ENCODE measurements around the gene TEX9.
"Not testable (repeated sequence)": the region's sequence is repeated elsewhere in the genome, so short reads cannot be mapped to it uniquely, and the experiment has no call there.

Gene TEX9

DNA sequence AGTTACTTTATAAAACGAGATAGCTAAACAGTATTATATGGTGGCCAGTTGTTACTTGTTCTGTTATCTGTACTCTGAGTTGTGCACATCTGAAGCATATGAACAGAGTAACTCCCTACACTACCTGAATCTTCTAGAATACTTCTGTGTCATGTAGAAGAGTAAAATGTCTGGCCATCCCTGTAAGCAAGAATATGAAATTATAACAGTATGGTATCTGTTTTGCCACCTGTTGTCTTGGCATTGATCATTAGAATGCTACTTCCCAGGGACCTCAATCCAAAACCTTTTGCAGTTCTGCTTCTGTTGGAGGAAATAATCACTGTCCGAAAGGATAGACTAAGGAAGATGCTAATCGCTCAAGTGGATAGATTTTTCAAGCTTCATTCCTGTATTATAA is 1.9 kb downstream of the TEX9 start:
- Histone ChIP-seq H3K4me3 (ENCODE audit: low read depth, low read length) (no peak overlapping the region), H3K9me3 (no peaks in the 10 kb centered on the region), H3K4me1 (peaks cover 3% of the 10 kb centered on the region; the same call in 1 of the 2 replicates), H3K36me3 (no peaks in the 10 kb centered on the region), H3K27me3 (no peaks in the 10 kb centered on the region)
- TF ChIP-seq, protein P1, sequence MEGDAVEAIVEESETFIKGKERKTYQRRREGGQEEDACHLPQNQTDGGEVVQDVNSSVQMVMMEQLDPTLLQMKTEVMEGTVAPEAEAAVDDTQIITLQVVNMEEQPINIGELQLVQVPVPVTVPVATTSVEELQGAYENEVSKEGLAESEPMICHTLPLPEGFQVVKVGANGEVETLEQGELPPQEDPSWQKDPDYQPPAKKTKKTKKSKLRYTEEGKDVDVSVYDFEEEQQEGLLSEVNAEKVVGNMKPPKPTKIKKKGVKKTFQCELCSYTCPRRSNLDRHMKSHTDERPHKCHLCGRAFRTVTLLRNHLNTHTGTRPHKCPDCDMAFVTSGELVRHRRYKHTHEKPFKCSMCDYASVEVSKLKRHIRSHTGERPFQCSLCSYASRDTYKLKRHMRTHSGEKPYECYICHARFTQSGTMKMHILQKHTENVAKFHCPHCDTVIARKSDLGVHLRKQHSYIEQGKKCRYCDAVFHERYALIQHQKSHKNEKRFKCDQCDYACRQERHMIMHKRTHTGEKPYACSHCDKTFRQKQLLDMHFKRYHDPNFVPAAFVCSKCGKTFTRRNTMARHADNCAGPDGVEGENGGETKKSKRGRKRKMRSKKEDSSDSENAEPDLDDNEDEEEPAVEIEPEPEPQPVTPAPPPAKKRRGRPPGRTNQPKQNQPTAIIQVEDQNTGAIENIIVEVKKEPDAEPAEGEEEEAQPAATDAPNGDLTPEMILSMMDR (IDR thresholded peaks at IDR 0.05; ENCODE audit: low read depth, low read length) = no peak
- no peak for DNase-seq

DNA sequence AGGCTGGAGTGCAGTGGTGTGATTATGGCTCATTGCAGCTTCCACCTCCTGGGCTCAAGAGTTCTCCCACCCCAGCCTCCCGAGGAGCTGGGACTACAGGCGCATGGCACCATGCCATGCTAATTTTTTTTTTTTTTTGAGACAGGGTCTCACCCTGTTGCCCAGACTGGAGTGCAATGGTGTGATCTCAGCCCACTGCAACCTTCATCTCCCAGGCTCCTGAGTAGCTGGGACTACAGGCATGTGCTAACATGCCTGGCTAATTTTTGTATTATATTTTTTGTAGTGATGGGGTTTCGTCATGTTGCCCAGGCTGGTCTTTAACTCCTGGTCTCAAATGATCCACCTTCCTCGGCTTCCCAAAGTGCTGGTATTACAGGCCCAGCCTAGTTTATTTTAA is 4.0 kb downstream of the TEX9 start:
- DNase-seq = no peak
- Histone ChIP-seq H3K9me3 (no peaks in the 10 kb centered on the region), H3K36me3 (no peaks in the 10 kb centered on the region), H3K27me3 (no peaks in the 10 kb centered on the region), H3K4me1 (peaks cover 3% of the 10 kb centered on the region; the same call in 1 of the 2 replicates), H3K4me3 (ENCODE audit: low read depth, low read length) (no peak overlapping the region)
- TF ChIP-seq, protein P1 (IDR thresholded peaks at IDR 0.05; ENCODE audit: low read depth, low read length) = no peak

DNA sequence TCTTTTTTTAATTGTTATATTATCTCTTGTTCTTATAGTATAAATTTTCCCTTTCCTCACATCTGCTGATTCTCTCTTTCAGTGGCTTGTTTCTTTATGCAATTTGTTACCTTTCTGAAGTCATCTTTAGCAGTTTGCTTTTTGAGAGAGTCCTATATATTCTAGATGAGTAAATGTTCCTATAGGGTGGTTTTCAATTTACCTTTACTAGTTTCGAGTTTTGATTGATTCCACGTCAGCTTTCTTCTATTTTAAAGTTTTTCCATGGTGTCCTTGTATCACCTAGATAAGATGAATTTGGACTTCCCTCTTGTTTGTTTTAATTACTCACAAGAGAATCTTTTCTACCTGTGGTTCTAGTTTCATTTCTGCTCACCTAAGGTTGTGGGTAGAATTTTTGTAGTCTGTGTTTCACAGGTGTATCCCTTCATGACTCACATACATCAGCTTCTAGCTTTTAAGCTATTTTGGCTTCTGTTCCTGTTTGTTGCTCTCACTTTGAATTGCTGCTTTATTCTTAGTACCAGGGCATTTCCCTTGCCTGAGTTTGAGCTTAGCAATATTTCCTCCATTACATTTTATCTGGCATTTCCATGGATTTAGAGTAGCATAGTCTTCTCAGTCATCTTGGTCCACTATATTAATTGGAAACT is 6.4 kb downstream of the TEX9 start:
- Histone ChIP-seq H3K4me1 (no peaks in the 10 kb centered on the region), H3K4me3 (ENCODE audit: low read depth, low read length) (no peak overlapping the region), H3K27me3 (no peaks in the 10 kb centered on the region), H3K36me3 (no peaks in the 10 kb centered on the region), H3K9me3 (no peaks in the 10 kb centered on the region)
- DNase-seq = no peak
- TF ChIP-seq, protein P1 (IDR thresholded peaks at IDR 0.05; ENCODE audit: low read depth, low read length) = no peak

DNA sequence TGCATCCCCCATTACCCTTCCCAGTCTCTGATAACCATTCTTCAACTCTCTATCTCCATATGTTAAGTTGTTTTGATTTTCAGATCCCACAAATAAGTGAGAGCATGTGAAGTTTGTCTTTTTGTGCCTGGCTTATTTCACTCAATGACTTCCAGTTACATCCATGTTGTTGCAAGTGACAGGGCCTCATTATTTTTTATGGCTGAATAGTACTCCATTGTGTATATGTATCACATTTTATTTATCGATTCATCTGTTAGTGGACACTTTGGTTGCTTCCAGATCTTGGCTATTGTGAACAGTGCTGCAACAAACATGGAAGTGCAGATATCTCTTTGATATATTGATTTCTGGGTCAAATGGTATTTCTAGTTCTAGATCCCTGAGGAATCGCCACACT is 9.5 kb downstream of the TEX9 start:
- DNase-seq; H3K27me3 ChIP-seq; H3K9me3 ChIP-seq; H3K4me3 ChIP-seq (ENCODE audit: low read depth, low read length); H3K4me1 ChIP-seq; H3K36me3 ChIP-seq: not testable (repeated sequence)

DNA sequence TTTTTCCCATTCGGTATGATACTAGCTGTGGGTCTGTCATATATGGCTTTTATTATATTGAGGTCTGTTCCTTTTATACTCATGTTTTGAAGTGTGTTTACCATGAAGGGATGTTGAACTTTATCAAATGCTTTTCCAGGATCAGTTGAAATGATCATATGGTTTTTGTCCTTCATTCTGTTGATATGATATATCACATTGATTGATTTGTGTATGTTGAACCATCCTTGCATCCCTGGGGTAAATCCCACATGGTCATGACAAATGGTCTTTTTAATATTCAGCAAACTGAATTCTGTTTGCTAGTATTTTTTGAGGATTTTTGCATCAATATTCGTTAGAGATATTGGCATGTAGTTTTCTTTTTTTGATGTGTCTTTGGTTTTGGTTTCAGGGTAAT is 12.6 kb downstream of the TEX9 start:
- not testable (repeated sequence) for H3K9me3 ChIP-seq

DNA sequence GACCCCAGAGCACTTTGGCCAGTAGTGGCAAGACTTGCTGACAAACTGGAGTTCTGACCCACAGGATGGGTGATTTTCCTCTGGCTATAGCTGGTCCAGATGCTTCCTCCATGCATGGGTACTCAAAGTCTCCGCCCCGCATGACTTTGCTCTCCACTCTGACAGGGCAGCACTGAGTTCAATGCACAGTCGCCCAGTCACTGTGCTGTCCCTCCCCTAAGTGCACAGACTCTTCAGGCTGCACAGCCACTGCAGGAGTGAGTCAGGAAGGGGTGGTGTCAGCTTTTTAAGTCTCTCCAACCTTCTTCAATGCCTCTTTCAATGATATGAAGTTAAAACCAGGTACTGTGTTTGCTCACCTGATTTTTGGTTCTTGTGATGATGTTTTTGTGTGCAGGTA is 17.8 kb downstream of the TEX9 start:
- H3K4me3 ChIP-seq (ENCODE audit: low read depth, low read length) = no peak overlapping the region
- no peaks in the 10 kb centered on the region for H3K4me1 ChIP-seq
- H3K27me3 ChIP-seq = no peaks in the 10 kb centered on the region
- TF ChIP-seq, protein P1 (IDR thresholded peaks at IDR 0.05; ENCODE audit: low read depth, low read length) = no peak
- H3K36me3 ChIP-seq = no peaks in the 10 kb centered on the region
- H3K9me3 ChIP-seq = no peaks in the 10 kb centered on the region
- DNase-seq = no peak

More for the DNA sequence above, 12.6 kb downstream of the TEX9 start:
- not testable (repeated sequence) for H3K4me1 ChIP-seq; H3K4me3 ChIP-seq (ENCODE audit: low read depth, low read length); H3K27me3 ChIP-seq; H3K36me3 ChIP-seq; DNase-seq

DNA sequence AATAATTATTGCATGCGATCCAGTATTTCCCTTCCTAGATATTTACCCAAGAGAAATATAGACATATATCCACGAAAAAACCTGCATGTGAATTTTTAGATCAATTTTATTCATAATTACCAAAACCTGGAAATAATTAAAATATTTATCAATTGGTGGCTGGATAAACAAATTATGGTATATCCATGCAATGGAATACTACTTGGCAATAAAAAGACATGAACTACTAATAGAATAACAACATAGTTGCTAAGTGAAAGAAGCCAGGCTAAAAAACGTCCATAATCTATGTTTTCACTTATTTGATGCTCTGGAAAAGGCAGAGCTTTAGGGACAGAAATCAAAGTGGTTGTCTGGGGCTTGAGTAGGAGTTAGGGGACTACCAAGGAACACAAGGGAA is 20.7 kb downstream of the TEX9 start:
- Histone ChIP-seq H3K9me3 (no peaks in the 10 kb centered on the region), H3K4me3 (ENCODE audit: low read depth, low read length) (no peak overlapping the region), H3K4me1 (no peaks in the 10 kb centered on the region), H3K36me3 (no peaks in the 10 kb centered on the region), H3K27me3 (no peaks in the 10 kb centered on the region)
- DNase-seq = no peak
- TF ChIP-seq, protein P1 (IDR thresholded peaks at IDR 0.05; ENCODE audit: low read depth, low read length) = no peak
